Right lobe of liver (tissue), 6 donors: ENCODE data around the gene PVR. TPM values are rescaled to one million over a fixed set of nuclear protein-coding genes. Genes with fewer than 3 reads are reported as not detected.

Source experiments
- ATAC-seq, 4 donors: fragments of 200-7000 bp; cut with Tn5 transposase; one replicate each; pipeline ENCODE4 v1.9.1; 2020; ENCODE audit warnings: mild to moderate bottlenecking in 4 of 4, moderate library complexity in 4 of 4
- DNase-seq, 3 donors: peaks; one replicate each; pipeline ENCODE4 v3.0.0-alpha.2; 2020
- H3K27ac ChIP-seq, 3 donors: fragments of 200-600 bp; one replicate each; pipeline ENCODE4 v1.8.0; 2022
- H3K27me3 ChIP-seq, 2 donors: fragments of 200-600 bp; one replicate each; pipeline ENCODE4 v1.8.0; 2022
- H3K36me3 ChIP-seq, 4 donors: fragments of 200-600 bp; sonication (generic) in 1 of 4; one replicate each; pipeline versions ENCODE4 v1.5.1 to v1.8.0; 2017 to 2022; ENCODE audit warnings: control low read depth in 1 of 4
- H3K4me1 ChIP-seq, 4 donors: fragments of 200-600 bp; sonication (generic) in 1 of 4; one replicate each; pipeline versions ENCODE4 v1.5.1 to v1.8.0; 2017 to 2022; ENCODE audit warnings: control low read depth in 1 of 4
- H3K4me3 ChIP-seq, 3 donors: fragments of 200-600 bp; one replicate each; pipeline ENCODE4 v1.8.0; 2022
- H3K9me3 ChIP-seq, 4 donors: fragments of 200-600 bp; sonication (generic) in 1 of 4; one replicate each; pipeline versions ENCODE4 v1.5.1 to v1.8.0; 2017 to 2022; ENCODE audit warnings: control low read depth in 1 of 4
- CTCF ChIP-seq, 4 donors: fragments of 200-600 bp in 3 of 4; fragments of 450-650 bp in 1 of 4; IDR thresholded peaks; one replicate each; pipeline versions ENCODE4 v1.5.1 to v1.8.0; 2016 to 2022; ENCODE audit warnings: antibody characterized with exemption in 4 of 4, mild to moderate bottlenecking in 2 of 4
- POLR2A ChIP-seq: fragments of 450-650 bp; IDR thresholded peaks from one replicate; pipeline ENCODE4 v1.6.1; 2017; ENCODE audit warnings: antibody characterized with exemption, mild to moderate bottlenecking
- WGBS: methylation state at CpG from one replicate; pipeline ENCODE4 v1.1.6; 2018; ENCODE audit warnings: low coverage, low lambda C conversion rate; ENCODE audit not compliant: insufficient coverage; ENCODE audit errors: missing lambda C conversion rate; 5-methylcytosine and 5-hydroxymethylcytosine counted together
- intact Hi-C, 2 donors: fragments of 100-400 bp; cut with DNase I; formaldehyde crosslinking; loops; one replicate each; pipeline versions ENCODE4 v1.11.2 to v1.14.1; 2022
- total RNA-seq, 6 experiments: library from RNA; depleted of rRNA in 2 of 6; stranded (reverse); fragments of >200 nt in 2 of 6; fragmentation: NEBNext Ultra II Directional in 3 of 6; extraction: Animal tissue kit (Norgen Biotek cat#: 25700) in 3 of 6; gene quantifications; one replicate each; pipeline versions ENCODE4 v1.1.0 to v1.2.4, GENCODE V29; 2016 to 2023
- donor health status: DM: no; HTN: yes; CAD: no.
- donor health status: DM: no; HTN: no; CAD: no.
- donor health status: DM: no; HTN: no; CAD: no.
- donor health status: DM: no; HTN: yes; CAD: no.
- donor health status: DM: no; HTN: yes; CAD: no.

PVR gene
- total RNA-seq, 6 experiments from 2014 or later: 26.6 to 66.6 (median 55.5) TPM

- 17% methylated on average over 3 of the region's 3 CpGs for WGBS
- peak in 2 of 4 donors; percentile 20 to 36 for ATAC-seq
- intact Hi-C loops: no loop called here
- Histone ChIP-seq H3K4me3 (no peak overlapping the region), H3K27me3 (no peaks in the 10 kb centered on the region), H3K9me3 (no peaks in the 10 kb centered on the region), H3K27ac (peak overlapping the region in 1 of 3 donors; percentile 51), H3K36me3 (no peaks in the 10 kb centered on the region), H3K4me1 (peaks cover 0 to 42% (median 8%) of the 10 kb centered on the region in 4 donors)
- TF ChIP-seq POLR2A: peak; percentile 22
- no peak for TF ChIP-seq CTCF (IDR thresholded peaks at IDR 0.05)
- DNase-seq: peak in 1 of 3 donors; percentile 20
Observed at GRCh38 chr19:44640518-44640917, 3.2 kb upstream of the PVR start.

- Histone ChIP-seq H3K27ac (no peak overlapping the region), H3K27me3 (no peaks in the 10 kb centered on the region), H3K36me3 (no peaks in the 10 kb centered on the region), H3K4me3 (no peak overlapping the region), H3K9me3 (no peaks in the 10 kb centered on the region), H3K4me1 (peaks cover 0 to 37% (median 10%) of the 10 kb centered on the region in 4 donors)
- TF ChIP-seq CTCF (IDR thresholded peaks at IDR 0.05) (no peak), POLR2A (no peak)
- 90% methylated on average over 6 of the region's 9 CpGs for WGBS
- DNase-seq (no peak), ATAC-seq (no peak)
- intact Hi-C loops: no loop called here
Observed at GRCh38 chr19:44641501-44642265, 2.0 kb upstream of the PVR start.

- peaks cover 0 to 34% (median 8%) of the 10 kb centered on the region in 4 donors for H3K4me1 ChIP-seq
- H3K36me3 ChIP-seq: peaks cover 0 to 5% (median 2%) of the 10 kb centered on the region in 4 donors
- H3K27ac ChIP-seq: no peak overlapping the region
- TF ChIP-seq POLR2A (no peak), CTCF (IDR thresholded peaks at IDR 0.05) (no peak)
- intact Hi-C loops: no loop called here
- 58% methylated on average over 1 of the region's 1 CpG for WGBS
- no peak for DNase-seq
- H3K4me3 ChIP-seq: no peak overlapping the region
- H3K9me3 ChIP-seq: no peaks in the 10 kb centered on the region
- ATAC-seq: no peak
- no peaks in the 10 kb centered on the region for H3K27me3 ChIP-seq
Observed at GRCh38 chr19:44642377-44642776, 1.3 kb upstream of the PVR start.

GRCh38 chr19:44644402-44645016 is 799 bp downstream of the PVR start:
- DNase-seq (peak; percentile 70 to 74 (median 73)), ATAC-seq (peak; percentile 56 to 72 (median 61))
- H3K4me1 ChIP-seq: peaks cover 0 to 45% (median 16%) of the 10 kb centered on the region in 4 donors
- H3K4me3 ChIP-seq: peak overlapping the region; percentile 88 to 93 (median 89)
- no peaks in the 10 kb centered on the region for H3K9me3 ChIP-seq
- peak; percentile 40 for TF ChIP-seq POLR2A
- TF ChIP-seq CTCF (IDR thresholded peaks at IDR 0.05): no peak
- H3K27me3 ChIP-seq: no peaks in the 10 kb centered on the region
- peak overlapping the region; percentile 95 to 98 (median 96) for H3K27ac ChIP-seq
- H3K36me3 ChIP-seq: peaks cover 0 to 21% (median 7%) of the 10 kb centered on the region in 4 donors
- WGBS: 3% methylated on average over 12 of the region's 13 CpGs
- intact Hi-C loops: no loop called here
